GM19372 (cell line): ENCODE measurements around the gene KCTD5.
"Not testable (repeated sequence)": the region's sequence is repeated elsewhere in the genome, so short reads cannot be mapped to it uniquely, and the experiment has no call there.

ENCODE experiments used
- ATAC-seq: cut with Tn5 transposase; IDR thresholded peaks from one replicate; pipeline ENCODE4 v1.9.1; 2021; ENCODE audit warnings: mild to moderate bottlenecking, low read depth, moderate library complexity; ENCODE audit not compliant: unreplicated experiment

The KCTD5 gene

DNA sequence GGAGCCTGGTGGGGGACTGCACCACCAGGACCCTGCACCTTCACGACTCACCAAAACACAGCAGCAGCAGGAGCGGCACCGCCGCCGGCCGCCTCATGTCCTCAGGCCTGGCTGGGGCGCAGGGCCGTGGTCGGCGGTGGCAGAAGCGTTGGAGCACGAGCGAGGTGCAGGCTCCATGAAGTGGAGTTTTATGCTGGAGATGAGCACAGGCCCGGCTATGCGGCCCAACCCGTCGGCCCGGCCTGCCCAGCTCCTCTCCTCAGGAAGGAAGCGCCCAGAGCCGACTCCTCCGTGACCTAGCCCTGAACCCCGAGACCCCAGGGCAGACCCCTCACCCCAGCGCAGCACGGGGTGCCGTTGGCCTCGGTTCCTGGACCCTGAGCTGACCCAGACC, 37.7 kb downstream of the KCTD5 start, which contains the start of gene PRSS27:
Gene PRSS27 (minus strand): TSS at position 161 of the 394 bp plus-strand sequence. CDS start 64 bp downstream, at position 97.
- no peak for ATAC-seq

DNA sequence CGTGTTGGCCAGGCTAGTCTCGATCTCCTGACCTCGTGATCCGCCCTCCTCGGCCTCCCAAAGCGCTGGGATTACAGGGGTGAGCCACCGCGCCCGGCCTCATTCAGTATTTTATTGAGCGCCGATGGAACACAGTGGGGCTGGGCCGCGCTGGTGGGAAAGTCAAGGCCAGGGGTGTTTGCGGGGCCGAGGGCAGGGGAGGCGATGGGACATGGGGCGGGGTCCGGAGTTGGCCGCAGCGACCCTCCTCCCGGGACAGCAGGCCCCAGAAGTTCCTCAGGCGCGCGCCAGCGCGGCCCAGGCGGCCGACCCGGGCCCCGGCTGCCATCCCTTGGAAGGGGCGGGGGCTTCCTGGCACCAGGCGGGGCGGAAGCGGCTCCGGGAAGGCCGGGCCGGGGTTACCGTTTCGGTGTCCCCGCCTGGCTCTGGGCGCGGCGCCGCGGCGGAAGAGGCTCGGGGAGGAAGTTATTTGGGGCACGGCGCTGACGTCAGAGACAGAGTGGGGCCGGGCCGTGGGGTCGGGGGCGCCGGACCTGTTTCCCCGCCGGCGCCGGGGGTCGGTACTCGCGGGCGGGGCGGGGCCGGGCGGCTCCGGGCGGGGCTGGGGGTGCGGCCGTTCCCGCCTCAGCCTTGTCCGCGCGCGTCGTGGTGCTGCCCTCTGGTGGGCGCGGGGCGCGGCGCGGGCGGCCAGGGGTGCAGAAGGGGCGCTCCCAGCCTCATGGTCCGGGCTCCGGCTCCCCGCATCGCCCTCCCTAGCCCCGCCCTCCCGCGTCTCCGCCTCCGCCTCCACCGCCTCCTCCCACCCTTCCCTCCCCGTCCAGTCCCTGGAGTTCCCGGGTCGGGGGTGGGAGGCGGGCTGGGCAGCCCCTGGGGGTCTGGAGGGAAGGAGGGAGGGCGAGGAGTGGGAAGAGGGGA, 38.7 kb downstream of the KCTD5 start:
- peak; percentile 76 for ATAC-seq

DNA sequence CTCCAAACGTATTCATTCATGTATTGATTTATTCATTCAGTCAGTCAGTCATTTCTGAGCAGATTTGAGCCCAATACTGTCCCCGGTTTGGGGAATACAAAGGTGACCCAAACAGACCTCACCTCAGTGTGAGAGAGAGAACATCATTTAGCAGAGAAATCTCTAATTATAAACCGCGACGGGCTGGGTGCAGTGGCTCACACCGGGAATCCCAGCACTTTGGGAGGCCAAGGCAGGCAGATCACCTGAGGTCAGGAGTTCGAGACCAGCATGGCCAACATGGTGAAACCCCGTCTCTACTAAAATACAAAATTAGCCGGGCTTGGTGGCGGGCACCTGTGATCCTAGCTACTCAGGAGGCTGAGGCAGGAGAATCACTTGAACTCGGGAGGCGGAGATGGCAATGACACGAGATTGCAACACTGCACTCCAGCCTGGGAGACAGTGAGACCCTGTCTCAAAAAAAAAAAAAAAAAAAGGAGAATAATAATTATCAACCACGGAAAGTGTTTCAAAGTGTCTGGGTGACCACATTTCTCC, 39.4 kb downstream of the KCTD5 start:
- not testable (repeated sequence) for ATAC-seq

DNA sequence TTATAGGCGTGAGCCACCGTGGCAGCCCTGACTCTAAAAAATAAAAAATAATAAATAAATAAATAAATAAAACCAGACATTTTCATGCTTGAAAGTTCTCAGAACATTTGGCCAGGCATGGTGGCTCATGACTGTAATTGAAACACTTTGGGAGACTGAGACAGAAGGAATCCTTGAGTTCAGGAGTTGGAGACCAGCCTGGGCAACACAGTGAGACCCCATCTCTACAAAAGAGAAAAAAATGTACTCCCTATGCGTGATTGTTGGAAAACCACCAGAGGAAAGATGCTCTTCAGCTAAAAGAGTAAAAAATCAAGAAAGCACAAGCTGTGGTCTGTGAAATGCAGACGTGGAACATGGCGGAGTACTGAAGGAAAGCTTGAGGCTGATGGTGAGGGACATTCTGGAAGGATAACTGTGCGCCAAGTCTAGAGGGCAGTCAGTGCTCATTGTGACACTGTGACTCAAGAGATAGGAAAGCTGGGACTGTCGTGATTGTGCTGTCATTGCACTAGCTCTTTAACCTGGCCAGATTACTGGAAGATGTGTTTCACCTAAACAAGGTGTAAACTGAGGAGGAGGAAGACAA, 41.9 kb downstream of the KCTD5 start:
- ATAC-seq = no peak

DNA sequence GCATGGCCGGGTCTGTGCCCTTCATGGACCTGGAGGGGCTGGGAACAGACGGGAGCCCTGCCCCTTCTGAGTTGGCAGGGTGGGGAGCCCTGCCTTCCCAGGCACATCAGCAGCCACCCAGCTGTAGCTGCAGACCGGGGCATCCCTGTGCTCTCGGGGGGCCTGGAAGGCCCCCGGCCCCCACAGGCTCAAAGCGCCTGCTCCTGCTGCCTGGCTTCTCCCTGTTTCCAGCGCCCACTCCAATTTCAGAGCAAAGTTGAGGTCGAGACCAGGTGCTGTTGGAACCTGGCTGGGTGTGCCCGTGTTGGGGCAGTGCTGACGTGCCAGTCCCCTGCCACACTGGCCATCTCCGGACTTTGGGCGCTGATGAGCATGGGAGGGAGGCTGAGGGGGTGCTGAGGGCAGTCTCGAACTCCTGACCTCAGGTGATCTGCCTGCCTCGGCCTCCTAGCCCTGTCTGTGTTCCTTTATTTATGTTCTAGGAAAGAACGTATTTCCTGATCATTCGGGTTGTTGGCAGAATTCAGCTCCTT, 42.6 kb downstream of the KCTD5 start:
- no peak for ATAC-seq

GRCh38 chr16:2726923-2727322, 44.6 kb downstream of the KCTD5 start:
- ATAC-seq = no peak

- no peak for ATAC-seq
These were observed 45.7 kb downstream of the KCTD5 start for GRCh38 chr16:2728034-2728433.

DNA sequence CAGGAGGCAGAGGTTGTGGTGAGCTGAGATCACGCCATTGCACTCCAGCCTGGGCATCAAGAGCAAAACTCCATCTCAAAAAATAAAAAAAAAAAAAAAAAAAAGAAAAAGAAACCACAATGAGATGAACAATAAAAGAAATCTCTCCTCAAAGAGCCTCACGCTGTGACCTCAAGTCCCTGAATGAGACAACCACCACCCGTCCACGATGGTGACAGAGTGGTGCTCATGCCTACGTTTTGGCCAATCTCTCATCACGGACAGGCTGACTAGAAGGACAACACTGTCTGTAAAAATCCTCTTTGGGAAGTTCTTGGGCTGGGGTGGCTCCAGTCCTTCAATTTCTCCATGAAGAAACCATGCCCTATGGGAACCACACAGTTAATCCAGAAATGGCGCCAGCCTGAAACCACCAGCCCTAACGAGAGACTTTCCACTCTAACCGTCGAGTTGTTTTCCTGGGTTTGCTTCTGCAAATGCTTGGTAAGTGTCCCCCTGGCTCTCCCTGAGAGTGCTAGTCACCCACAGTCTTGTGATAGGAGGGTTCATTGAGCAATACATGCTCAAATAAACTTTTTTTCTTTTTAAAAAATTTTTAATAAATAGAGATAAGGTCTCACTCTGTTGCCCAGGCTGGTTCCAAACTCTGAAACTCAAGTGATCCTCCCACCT, 52.7 kb downstream of the KCTD5 start:
- no peak for ATAC-seq

GRCh38 chr16:2736476-2737237, 54.3 kb downstream of the KCTD5 start:
- ATAC-seq = no peak

DNA sequence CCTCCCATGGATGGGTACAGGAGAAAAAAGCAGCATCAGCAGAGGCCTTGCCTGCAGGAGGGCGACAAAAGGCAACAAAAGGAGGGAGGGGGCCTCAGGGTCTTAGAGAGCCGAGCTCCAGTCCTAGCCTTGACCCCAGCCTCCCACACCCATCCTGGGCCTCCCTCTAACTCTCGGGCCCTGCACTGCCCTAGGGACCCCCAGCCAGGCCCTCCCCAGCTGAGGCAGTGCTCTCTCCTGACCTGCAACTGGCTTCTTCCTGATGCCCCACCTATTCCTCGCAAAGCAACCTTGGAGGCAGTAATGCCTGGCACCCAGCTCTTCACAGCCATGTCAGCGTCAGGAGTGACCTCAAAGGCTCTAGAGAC, 54.9 kb downstream of the KCTD5 start:
- no peak for ATAC-seq

GRCh38 chr16:2737895-2738418, 55.6 kb downstream of the KCTD5 start:
- ATAC-seq = no peak

DNA sequence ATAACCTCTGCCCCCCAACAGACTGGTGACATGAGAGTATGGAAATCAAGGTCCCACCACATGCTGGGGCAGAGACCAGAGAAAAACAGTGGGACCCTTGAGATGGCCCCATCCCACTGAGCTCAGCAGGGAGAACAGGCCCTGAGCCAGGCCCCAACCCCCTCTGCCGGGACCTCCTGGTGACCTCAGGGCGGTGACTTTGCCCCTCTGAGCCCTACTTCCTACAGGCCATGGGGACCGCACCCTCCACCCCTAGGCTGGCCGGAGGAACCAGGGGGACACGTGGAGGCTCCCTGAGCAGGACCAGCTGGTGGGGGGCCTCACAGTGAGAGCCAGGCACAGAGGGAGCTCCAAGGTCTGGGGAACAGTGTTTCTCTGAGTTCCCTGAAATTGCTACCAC, 56.3 kb downstream of the KCTD5 start:
- ATAC-seq = no peak

DNA sequence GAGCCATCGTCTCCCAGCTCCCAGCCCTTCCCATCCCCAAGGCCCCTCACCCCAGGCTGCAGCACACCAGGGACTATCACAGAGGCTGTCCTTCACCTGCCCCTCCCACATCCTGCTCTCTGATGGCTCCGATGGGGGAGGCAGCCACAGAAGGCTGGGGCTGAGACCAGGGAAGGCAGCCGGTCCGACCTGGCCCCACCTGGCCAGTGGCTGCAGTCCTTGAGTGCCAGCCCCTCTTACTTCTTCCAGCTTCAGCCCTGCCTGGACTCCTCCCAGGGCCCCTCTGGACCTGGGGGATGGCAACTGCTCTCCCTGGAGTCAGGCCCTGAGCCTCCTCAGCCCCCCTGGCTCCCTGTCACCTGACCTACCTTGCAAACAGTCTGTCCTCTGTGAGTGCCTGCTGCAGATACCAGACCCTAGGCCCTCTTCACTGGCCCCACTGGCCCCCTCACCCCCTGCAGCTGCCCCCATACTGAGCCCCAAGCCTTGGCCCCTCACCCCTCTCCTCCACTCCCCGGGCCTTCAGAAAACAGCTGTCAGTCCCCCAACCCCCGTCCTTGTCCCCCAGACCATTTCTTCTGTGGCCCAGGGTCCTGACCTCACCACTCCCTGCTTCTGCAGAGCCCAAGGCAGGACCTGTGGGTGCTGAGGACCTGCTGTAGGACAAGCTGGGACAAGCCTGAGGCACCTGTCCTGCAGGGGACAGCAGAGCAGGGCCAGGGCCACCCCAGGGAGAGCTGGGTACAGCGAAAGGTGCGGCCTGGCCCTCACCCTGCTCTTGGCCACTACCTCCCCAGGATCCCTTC, 57.5 kb downstream of the KCTD5 start:
- no peak for ATAC-seq

DNA sequence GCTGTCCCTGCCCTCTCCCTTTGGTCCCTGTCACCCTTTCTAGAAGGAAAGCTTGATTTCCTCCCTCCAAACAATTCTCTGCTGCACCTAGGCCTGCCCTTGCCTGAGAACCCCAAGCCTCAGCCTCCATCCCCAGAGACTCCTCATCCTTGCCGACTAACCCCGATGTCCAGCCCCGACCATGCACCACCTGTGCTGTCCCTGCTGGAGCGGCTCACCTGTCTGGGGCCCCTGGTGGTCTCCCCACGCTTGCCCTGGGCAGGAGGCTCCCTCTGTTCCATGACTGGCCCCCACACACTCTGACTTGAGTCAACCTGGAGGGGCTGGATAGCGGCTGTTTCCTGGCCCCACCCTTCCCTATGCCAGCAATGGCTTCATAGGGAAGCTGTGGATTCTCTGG, 58.2 kb downstream of the KCTD5 start:
- no peak for ATAC-seq

GRCh38 chr16:2741168-2741567, 58.8 kb downstream of the KCTD5 start:
- no peak for ATAC-seq

DNA sequence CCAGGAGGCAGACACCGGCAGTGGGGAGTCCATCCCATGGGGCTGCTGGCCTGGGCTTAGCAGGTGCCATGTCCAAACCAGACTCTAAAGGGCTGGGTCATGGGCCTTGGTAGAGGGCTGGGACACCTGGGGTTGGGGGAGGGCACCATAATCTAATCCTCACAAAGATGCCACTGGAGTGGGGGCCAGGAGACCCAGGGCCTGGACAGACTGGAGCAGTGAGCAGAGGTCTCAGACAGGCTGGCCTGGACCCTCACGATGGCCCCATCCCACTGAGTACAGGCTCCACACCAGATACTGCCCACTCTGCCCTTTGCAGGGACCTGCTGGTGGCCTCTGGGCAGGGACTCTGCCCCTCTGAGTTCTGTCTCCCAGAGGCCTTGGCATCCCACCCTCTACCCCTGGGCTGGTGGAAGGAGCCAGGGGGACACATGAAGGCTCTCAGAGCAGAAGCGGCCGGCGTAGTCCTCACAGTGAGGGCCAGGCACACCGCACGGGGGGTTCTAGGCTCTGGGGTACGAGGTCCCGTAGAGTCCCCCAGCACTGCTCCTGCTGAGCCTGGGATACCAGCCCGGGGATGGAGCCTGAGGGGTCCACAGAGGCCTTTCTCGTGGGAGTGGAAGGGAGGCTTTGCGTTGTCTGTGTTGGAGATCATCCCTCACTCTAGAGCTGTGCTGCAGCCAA, 60.1 kb downstream of the KCTD5 start:
- no peak for ATAC-seq

GRCh38 chr16:2743007-2743810, 60.9 kb downstream of the KCTD5 start:
- ATAC-seq = no peak

GRCh38 chr16:2744711-2745110, 62.4 kb downstream of the KCTD5 start:
- no peak for ATAC-seq
